NCI-H1105 (cell line): Measurements from ENCODE around the gene ASB16.
"Not testable (repeated sequence)": the region's sequence is repeated elsewhere in the genome, so short reads cannot be mapped to it uniquely, and the experiment has no call there.

Source experiments
- DNase-seq: peaks from one replicate; lab custom pipeline; 2025; lab: John Stamatoyannopoulos, UW

The ASB16 gene, protein sequence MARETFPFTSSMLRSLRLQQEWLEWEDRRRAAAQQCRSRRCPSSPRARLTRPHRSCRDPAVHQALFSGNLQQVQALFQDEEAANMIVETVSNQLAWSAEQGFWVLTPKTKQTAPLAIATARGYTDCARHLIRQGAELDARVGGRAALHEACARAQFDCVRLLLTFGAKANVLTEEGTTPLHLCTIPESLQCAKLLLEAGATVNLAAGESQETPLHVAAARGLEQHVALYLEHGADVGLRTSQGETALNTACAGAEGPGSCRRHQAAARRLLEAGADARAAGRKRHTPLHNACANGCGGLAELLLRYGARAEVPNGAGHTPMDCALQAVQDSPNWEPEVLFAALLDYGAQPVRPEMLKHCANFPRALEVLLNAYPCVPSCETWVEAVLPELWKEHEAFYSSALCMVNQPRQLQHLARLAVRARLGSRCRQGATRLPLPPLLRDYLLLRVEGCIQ

DNA sequence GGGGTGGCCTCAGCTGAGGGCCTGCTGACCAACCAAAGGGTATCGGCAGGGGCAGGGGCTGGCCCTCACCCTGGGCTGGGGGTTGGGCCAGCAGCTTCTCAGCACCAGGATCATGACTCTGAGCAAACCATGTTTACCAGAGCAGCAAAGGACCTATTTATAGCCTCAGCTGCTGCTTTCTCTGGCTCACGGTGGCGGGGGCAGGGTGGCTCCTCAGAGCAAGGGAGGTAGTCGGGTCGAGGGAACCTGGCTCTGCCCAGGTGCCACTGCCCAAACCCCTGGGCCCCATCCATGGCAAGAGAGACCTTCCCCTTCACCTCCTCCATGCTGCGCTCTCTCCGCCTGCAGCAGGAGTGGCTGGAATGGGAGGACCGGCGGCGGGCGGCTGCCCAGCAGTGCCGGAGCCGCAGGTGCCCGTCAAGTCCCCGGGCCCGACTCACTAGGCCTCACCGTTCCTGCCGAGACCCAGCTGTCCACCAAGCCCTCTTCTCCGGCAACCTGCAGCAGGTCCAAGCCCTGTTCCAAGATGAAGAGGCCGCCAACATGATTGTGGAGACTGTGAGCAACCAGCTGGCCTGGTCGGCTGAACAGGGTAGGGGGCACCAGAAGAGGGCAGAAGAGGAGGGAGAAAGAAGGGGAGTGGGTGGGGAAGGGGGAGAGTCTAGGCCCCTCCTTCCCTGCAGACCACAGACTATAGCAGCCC, at the start of gene ASB16:
Gene ASB16, plus strand, starts transcription at position 206 of the 703 bp plus-strand sequence. Its CDS starts 86 bp downstream, at position 292.
- DNase-seq, result no peak

DNA sequence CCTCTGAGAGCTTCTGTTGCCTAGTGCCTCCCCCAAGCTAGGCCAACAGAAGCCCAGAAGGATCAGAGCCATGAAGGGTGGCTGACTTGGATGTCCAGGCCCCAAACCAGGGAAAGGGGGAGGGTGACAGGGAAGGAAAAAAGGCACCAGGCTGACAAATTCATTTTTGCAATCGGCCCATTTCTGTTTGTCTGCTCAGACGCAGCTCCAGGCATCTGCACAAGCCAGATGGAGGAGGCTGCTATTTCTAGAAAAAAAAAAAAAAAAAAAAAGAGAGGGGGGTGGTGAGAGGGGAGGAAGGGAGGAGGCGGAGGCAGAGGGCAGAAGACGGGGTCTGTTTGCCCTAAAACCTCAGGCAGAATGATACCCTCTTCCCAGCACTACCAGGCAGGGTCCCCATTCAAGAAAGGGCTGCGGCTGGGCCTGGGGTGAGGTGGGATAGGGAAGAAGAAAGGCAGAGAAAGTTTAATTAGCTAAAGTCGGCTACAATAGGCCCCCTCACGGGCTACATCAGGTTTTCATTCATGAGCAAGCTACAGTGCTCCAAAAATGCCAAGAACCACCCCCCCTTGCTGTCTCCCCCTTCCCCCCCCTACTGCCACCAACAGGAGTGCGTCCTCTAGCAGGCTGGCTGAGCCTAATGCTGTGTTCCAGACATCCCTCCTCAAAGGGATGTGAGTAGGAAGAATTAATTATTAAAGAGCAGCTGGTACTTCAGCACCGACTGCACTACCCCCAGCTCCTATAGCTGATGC, 49.5 kb upstream of the ASB16 start:
- no peak for DNase-seq

DNA sequence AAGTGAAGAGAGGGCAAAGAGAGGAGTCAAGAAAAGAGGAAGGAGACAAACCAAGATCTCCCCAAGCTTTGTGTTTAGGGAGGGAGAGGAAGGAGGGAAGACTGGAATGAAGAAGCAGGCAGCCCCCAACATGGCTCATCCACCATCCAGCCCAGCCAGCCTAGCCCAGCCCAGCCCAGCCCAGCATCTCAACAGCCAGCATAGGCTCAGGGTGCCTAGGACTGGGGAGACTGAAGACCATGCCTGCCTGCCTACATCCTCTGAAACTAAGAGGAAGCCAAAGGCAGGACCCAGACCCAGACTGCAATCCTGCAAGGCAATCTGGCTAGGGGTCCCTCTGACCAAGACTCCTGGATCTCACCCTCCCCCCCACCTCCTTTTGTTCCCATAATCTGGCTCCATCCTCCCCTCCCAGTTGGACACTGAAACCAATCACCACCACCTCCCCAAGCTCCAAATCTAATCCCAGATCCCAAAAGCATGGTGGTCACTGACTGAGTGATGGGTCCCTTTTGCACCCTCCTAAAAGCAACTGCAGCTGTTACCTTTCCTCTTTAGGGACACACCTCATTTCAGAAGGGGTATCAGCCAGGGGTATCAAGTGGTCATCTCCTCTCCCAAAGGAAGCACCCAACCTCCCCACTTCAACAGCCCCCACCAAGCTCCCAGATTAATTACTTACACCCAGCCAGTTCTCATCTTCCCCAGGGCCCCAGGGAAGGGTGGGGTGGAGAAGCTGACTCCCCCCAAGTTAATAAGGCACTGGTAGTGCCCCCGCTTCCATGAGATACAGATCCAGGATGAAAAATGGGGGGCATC, 48.3 kb upstream of the ASB16 start:
- DNase-seq, result no peak

DNA sequence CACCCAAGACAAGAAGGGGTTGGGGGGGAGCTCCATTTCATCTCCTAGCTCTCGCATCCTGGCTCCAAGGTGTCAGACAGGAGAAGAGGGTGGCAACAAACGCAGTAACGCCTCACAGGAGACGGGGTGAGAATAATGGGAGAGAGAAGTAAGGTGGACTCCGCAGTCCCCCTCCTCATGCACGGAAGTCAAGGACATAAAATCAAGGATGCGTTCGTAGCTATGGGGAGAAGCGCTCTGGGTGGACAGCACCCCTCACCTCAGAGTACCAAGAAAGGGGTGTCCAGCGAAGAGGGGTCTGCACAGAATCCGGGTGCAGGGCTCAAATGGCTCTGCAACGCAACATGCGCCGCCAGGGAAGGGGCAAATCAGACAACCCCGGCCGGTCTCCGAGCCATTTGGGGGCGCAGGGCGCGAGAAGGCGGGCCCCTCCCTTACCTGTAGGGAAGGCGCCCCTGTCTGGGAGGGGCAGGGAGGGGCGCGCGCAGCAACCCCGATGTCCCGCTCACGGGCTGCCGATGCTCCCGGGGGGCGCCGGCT, 47.6 kb upstream of the ASB16 start:
- no peak for DNase-seq

DNA sequence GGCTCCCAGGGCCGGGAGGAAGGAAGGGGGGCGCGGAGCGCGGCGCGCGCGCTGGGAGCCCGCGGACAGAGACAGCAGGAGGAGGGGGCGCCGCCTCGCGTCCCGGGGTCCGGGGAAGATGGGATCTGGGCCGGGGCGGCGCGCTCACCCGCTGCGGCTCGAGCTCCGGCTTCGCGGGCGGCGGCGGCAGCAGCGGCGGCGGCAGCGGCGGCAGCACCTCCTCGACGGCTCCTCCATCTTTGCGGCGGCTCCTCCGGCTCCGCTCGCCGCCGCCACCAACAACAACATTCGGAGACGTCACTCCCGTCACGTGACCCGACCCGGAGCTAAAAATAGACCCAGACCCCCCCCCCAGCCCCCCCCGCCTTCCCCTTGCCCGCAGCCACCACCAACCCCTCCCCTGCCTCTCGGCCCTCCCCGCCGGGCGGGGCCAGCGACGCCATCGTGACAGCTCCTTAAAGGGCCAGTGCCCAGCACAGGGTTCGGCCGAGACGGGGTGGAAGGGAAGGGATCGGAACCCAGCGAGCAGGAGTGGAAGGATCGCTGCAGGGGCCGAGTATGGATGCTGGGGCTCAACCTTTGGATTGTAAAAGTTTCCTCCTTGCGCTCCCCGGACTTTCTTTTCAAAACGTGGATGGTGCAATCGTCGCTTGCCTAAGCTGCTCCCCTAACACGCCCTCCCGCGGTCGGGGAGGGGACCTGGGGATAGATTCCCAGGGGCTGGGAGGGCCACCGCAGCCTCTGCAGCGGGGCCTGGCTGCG, 47.0 kb upstream of the ASB16 start, which contains the start of gene HDAC5:
Gene HDAC5, minus strand, starts transcription at position 286 of the 762 bp plus-strand sequence. CDS start 6,126 bp downstream, outside the sequence.
- DNase-seq, result peak; percentile 86

DNA sequence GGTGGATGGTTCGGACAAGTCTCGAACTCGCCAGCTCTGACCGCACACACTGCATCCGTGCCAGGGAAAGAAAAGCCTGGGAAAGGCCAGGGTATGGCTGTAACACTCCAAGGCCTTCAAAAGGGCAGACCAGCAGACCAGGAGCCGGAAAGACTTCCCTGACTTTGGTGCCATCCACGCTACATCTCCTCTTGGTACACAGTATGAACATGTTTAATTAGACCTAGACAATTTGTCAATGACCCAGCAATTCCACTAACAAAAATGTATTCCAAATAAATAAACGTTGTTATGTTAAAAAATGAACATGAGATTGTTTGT, 46.4 kb upstream of the ASB16 start:
- DNase-seq, result no peak

DNA sequence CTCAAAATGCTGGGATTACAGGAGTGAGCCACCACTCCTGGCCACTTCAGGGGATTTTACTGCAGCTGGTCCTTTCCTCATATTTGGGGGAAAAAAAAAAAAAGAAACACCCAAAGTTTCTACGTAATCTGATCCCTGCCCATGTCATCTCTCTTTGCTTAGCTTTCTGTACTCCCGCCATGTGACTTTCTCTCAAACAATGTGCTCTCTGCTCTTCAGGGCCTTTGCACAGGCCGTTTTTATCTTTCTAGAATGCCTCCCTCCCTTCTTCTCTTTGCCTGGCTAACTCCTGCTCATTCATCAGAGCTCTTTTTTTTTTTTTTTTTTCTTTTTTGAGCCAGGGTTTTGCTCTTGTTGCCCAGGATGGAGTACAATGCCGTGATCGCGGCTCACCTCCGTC, 42.1 kb upstream of the ASB16 start:
- DNase-seq, result no peak

DNA sequence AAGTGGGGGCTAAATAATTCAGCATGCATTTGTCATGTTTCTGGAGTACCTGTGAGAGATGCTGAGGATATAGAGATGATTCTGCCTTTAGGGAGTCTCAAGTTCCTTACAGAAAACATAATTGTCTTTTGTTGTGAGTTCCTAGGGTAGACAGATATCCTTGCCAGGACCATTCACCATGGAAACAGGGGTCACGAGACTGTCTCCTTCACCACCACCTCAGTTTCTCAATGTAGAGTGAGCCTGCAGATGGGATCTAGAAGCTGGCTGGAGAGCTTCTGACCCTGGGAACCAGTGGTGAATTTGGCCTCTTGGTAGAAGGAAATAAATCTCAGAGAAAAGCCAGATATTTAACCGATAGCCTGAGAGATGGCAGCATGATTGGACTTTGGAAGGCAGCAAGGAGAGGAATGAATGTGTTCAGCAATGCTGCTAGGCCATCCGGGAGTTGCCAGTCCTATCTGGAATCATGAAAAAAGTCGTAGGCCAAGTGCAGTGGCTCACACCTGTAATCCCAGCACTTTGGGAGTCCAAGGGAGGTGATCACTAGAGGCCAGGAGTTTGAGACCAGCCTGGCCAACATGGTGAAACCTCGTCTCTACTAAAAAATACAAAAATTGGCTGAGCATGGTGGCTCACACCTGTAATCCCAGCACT, 39.7 kb upstream of the ASB16 start:
- no peak for DNase-seq

DNA sequence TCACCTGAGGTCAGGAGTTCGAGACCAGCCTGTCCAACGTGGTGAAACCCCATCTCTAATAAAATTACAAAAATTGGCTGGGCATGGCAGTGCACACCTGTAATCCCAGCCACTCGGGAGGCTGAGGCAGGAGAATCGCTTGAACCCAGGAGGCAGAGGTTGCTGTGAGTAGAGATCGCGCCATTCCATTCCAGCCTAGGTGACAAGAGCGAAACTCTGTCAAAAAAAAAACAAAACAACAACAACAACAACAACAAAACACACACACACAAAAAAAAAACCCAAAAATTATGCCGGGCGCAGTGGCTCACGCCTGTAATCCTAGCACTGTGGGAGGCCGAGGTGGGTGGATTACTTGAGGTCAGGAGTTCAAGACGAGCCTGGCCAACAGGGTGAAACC, 39.1 kb upstream of the ASB16 start:
- DNase-seq, result not testable (repeated sequence)

DNA sequence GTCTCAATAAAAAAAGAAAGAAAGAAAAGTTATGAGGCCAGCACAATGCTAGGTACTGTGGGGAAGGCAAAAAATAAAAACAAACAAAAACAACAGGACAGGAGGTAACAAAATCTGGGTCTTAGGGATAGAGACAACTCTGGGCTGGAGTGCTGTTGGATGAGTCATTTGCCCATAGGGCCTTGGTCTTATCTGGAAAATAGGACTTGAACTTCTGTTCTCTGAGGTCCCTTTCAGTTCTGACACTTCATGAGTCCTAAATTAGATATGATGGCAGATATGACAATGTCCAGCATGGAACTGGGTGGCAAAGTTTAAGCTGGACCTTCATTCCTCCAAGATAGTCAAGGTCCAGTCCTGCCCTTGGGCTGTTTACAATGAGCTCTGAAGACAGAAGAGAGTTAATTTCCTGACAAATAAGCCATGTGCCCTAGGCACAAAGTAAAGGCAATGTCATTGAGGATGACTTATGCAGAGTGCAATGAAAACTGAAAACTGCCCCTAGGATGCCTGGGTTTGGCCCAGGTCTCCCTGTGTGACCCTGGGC, 38.2 kb upstream of the ASB16 start:
- no peak for DNase-seq

DNA sequence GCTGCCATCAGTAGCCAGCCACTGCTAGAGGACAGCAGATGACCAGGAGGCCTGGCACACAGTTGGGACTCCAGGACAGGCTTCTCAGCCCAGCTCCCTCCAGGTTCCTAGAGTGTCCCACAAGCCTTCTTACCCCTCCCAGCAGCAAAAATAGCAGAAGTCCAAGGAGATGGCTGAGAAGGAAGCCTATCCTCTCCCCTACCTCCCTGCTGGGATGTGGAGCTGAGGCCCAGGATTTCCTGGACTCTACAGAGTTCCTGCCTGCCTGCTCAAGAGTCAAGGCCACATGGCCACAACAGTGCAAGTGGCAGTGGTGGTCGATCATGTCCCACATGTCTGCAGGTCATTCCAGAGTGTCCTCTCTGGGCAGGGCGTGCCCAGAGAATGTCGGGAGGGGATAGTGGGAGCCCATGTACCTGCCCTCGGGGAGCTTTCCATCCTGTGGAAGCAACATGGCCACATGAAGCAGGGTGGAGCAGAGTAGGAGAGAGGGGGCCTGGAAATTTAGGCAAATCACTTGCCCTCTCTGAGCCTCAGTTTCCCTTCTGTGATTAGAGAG, 36.5 kb upstream of the ASB16 start:
- DNase-seq, result no peak

DNA sequence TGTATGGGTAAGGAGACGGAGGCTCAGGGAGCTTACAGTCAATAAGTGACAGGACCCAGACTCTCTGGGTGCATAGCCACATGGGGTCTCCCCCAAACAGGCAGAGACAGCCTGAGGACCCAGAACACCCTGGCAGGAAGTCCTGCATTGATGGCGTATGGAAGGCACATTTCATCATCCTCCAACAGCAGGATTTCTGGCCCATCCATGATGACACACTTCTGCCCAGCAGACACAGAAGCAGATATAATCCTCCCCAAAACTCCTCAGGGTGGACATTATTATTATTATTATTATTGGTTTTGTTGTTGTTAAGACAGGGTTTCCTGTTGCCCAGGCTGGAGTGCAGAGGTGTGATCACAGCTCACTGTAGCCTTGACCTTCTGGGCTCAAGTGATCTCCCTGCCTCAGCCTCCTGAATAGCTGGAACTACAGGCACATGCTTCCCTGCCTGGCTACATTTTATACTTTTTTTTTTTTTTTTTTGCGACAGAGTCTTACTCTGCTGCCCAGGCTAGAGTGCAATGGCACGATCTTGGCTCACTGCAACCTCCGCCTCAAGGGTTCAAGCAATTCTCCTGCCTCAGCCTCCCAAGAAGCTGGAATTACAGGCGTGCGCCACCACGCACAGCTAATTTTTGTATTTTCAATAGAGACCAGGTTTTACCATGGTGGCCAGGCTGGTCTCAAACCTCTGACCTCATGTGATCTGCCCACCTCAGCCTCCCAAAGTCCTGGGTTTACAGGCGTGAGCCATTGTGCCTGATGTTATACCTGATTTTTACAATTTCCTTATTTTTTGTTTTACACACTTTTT, 35.5 kb upstream of the ASB16 start:
- no peak for DNase-seq

DNA sequence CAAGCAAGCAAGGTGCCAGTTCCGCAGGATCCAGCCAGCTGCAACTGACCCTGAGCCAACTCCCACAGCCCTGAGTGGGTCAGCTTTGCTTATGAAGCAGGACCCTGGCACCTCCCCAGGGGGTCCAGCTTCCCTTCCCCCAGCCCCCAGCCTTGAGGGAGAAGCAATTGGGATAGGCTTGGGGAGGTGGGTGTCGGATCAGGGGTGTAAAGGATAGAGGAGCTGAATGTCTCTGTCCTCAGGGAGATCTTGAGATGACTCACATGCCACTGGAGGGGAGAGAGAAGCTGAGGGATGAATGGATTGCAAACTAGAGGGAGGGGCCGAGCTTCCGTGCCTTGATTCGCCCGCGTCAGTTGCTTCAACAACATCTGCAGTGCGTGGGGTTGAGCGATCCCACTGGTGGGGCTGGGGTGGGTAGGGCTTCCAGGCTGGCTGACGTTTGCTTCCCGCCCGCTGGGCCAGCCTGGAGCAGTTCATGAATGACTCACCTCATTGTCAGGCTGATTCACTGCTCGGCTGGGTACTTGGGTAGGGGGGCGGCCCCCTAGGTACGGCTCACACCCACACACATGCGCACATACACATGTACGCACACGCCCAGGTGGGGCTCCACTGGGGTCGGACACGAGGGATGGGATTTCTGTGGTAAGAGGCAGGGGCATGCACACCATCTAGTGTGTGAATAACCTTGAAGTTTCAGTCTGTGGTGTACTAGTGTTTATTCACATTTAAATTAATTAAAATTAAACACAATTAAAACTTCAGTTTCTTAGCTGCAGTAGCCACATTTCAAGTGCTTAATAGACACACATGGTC, 32.4 kb upstream of the ASB16 start:
- DNase-seq, result no peak

DNA sequence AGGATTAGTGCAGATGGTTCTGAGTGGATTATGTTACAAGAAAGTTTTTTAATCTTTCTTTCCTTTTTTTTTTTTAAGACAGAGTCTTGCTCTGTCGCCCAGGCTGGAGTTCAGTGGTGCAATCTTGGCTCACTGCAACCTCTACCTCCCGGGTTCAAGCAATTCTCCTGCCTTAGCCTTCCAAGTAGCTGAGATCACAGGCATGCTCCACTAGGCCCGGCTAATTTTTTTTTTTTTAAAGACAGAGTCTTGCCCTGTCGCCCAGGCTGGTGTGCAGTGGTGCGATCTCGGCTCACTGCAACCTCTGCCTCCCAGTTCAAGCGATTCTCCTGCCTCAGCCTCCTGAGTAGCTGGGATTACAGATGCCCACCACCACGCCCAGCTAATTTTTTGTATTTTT, 26.6 kb upstream of the ASB16 start:
- not testable (repeated sequence) for DNase-seq

DNA sequence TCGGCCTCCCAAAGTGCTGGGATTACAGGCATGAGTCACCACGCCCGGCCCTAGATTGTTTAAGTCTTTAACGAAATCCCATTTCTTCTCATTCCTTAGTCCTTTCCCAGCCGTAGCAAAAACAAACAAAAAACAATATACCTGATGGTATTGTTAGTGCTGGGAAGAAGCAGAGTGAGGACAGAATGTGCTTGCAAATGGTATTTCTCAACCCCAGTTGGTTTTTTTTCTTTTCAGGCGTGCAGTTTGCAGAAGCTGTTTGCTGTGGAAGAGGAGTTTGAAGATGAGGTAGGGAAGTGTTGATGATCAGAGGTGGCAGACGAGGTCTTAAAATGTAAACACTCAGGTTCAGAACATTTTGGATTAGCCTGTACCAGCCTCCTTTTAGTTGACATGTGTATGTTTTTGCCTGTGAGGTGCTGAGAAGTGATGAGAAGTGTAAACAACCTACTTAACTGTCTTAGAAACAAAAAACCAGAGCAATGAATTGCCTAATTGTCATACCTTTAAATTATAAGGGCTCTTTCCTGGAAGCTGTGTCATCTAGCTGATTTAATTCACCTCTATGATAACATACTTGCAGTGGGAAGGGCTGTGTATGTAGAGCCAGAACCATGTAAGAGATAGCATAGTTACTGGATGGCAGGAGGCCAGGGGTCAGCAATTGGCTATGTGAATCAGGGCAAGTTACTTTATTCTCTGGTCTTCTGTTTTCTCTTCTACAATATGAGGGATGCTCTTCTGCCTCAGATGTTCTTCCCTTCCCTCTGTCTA, 25.4 kb upstream of the ASB16 start:
- DNase-seq, result no peak

DNA sequence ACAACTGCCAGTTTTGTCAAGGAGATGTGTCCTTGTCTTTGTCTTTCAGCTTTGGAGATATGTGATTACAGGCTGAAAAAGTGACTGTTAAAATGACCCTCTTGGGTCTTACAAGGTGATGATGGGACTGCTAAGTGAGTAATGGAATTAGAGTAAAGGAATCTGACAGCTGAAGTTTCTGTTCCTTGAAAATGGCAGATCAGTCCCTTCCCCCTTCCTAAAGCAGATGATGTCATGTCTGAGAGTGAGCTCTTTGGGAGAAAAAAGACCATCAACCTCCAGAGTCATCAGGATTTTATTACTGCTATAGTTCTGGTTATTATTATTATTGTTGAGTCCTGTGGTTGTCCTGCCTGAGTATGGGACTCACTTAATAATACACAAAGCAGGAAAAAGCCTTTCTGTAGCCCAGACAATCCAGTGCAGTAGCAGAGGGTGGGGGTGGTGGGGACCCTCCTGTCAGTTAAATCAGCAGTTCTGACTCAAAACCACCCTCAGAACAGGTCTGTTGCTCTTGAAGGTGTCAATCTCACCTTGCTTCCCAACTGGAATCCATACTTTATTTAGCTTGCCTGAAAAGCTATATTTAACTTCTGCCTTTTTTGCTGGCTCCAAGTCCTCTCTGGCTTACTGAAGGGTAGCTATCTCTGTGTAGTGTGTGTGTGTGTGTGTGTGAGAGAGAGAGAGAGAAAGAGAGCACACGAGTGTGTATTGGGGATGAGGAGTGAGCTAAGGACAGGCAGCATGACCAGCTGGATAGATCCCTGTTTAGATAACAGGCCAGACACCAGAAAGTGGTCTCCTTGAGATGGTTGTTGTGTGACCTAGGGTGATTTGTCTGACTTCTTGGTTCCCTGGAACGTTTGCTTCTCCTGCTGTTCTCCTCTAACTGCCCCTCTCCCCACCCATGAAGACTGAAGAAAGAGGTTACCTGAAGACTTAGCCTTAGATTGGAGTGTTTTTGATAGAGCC, 23.8 kb upstream of the ASB16 start:
- no peak for DNase-seq
